ENCODE data around the gene ITGB1BP1. TPM values are rescaled to one million over a fixed set of nuclear protein-coding genes. Genes with fewer than 3 reads are reported as not detected.

ITGB1BP1 gene
- total RNA-seq, 3 donors from 2014 or later = 34.7 to 78.3 (median 41.0) TPM

- Histone ChIP-seq H3K4me1 (ENCODE audit: low read depth) (no peaks in the 10 kb centered on the region), H3K4me3 (no peak overlapping the region), H3K36me3 (ENCODE audit: low read depth) (no peaks in the 10 kb centered on the region), H3K9me3 (no peaks in the 10 kb centered on the region)
- intact Hi-C loops (cut with DNase I, micrococcal nuclease) = no loop called here
- no peak for DNase-seq
- TF ChIP-seq, protein P1, sequence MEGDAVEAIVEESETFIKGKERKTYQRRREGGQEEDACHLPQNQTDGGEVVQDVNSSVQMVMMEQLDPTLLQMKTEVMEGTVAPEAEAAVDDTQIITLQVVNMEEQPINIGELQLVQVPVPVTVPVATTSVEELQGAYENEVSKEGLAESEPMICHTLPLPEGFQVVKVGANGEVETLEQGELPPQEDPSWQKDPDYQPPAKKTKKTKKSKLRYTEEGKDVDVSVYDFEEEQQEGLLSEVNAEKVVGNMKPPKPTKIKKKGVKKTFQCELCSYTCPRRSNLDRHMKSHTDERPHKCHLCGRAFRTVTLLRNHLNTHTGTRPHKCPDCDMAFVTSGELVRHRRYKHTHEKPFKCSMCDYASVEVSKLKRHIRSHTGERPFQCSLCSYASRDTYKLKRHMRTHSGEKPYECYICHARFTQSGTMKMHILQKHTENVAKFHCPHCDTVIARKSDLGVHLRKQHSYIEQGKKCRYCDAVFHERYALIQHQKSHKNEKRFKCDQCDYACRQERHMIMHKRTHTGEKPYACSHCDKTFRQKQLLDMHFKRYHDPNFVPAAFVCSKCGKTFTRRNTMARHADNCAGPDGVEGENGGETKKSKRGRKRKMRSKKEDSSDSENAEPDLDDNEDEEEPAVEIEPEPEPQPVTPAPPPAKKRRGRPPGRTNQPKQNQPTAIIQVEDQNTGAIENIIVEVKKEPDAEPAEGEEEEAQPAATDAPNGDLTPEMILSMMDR (IDR thresholded peaks at IDR 0.05) = no peak
- no peak for ATAC-seq
Measured at GRCh38 chr2:9412781-9413180, 10.5 kb downstream of the ITGB1BP1 start.

DNA sequence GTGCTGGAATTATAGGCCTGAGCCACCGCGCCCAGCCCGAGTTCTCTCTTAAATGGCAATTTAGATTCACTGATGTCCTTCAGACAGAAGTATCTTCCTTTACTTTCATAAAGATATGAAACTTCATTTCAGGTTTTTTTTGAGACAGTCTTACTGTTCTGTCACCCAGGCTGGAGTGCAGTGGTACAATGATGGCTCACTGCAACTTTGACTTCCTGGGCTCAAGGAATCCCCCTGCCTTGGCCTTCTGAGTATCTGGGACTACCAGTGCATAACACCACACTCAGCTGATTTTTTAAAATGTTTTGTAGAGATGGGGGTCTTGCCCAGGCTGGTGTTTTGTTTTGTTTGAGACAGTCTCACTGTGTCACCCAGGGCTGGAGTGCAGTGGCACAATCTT lies 13.2 kb downstream of the ITGB1BP1 start:
- DNase-seq = no peak
- Histone ChIP-seq H3K36me3 (ENCODE audit: low read depth) (no peaks in the 10 kb centered on the region), H3K4me3 (no peak overlapping the region), H3K9me3 (no peaks in the 10 kb centered on the region), H3K4me1 (ENCODE audit: low read depth) (no peaks in the 10 kb centered on the region)
- TF ChIP-seq, protein P1 (IDR thresholded peaks at IDR 0.05) = no peak
- no peak for ATAC-seq
- intact Hi-C loops (cut with DNase I, micrococcal nuclease) = no loop called here

DNA sequence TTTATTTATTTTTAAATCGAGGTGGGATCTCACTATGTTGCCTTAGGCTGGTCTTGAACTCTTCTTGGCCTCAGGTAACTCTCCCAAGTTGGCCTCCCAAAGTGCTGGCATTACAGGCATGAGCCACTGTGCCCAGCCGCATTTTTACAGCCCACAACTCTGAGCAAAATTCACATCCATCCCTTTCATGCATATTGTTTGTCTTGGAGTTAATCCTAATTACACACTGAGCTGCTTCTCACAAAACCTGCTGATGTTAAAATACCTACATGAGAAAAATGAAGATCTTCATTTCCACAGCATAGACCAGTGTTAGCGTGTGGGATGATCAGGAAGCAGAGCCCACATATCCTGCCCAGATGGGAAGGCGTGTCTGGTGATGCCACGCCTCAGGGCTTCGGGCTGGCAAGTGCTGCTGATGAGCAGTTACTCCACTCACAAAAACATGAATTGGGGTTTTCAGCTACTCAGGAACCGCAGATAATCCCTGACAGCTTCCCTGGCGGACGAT lies 14.6 kb downstream of the ITGB1BP1 start:
- no peak overlapping the region for H3K4me3 ChIP-seq
- no peaks in the 10 kb centered on the region for H3K4me1 ChIP-seq (ENCODE audit: low read depth)
- ATAC-seq (peak; percentile 67), DNase-seq (no peak)
- intact Hi-C loops (cut with DNase I, micrococcal nuclease) = no loop called here
- no peaks in the 10 kb centered on the region for H3K36me3 ChIP-seq (ENCODE audit: low read depth)
- TF ChIP-seq, protein P1 (IDR thresholded peaks at IDR 0.05) = no peak
- no peaks in the 10 kb centered on the region for H3K9me3 ChIP-seq

- intact Hi-C loops (cut with DNase I, micrococcal nuclease) = no loop called here
- Histone ChIP-seq H3K36me3 (ENCODE audit: low read depth) (no peaks in the 10 kb centered on the region), H3K9me3 (no peaks in the 10 kb centered on the region), H3K4me1 (ENCODE audit: low read depth) (no peaks in the 10 kb centered on the region), H3K4me3 (no peak overlapping the region)
- TF ChIP-seq, protein P1 (IDR thresholded peaks at IDR 0.05) = no peak
- ATAC-seq (no peak), DNase-seq (no peak)
Measured at GRCh38 chr2:9407363-9407811, 15.9 kb downstream of the ITGB1BP1 start.

DNA sequence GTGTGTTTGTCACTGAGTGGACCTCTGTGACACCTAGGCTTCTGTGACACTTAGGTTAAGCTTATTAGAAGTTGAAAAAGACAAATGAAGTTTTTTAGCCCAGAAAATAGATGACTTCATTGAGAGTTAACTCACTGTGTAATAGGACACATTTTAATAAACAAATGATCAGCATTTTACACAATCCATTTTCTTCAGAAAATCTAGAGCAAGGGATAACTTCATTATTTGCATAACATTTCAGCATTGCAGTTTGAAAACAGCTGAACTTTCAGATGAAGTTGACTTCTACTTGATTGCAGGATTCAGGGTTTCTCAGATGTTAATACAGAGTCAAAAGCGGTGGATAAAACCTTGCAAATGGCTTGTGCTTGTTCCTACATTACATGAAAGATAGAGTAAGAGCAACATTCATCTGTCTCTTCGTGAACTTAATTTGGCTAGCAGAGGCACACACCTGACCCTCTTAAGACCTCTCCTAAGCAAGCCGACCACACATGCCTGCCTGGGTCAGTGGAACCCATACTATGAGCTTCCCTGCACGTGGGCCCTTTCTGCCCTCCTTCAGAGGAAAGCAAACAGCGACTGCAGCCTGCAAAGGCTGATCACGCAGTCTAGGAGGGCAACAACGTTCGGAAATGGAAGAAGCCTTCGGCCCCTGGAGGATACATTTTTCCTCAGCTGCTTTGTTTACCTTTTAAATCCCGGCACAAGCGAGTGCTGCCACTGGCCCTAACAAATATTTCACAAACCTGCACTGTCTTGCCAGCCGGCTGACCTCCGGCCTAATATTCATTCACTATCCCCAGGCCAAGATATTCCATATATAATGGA lies 16.6 kb downstream of the ITGB1BP1 start:
- Histone ChIP-seq H3K4me1 (ENCODE audit: low read depth) (no peaks in the 10 kb centered on the region), H3K9me3 (no peaks in the 10 kb centered on the region), H3K36me3 (ENCODE audit: low read depth) (no peaks in the 10 kb centered on the region), H3K4me3 (no peak overlapping the region)
- DNase-seq = no peak
- intact Hi-C loops (cut with DNase I, micrococcal nuclease) = no loop called here
- TF ChIP-seq, protein P1 (IDR thresholded peaks at IDR 0.05) = no peak
- no peak for ATAC-seq

All from mucosa of descending colon (tissue), 3 donors.